GM19438 (cell line): ENCODE measurements around the gene SYT7.

ENCODE experiments used
- ATAC-seq: cut with Tn5 transposase; IDR thresholded peaks from one replicate; pipeline ENCODE4 v1.9.1; 2021; ENCODE audit warnings: low read depth; ENCODE audit not compliant: unreplicated experiment

The SYT7 gene

GRCh38 chr11:61539831-61540357 lies 41.0 kb downstream of the SYT7 start:
- ATAC-seq = no peak

DNA sequence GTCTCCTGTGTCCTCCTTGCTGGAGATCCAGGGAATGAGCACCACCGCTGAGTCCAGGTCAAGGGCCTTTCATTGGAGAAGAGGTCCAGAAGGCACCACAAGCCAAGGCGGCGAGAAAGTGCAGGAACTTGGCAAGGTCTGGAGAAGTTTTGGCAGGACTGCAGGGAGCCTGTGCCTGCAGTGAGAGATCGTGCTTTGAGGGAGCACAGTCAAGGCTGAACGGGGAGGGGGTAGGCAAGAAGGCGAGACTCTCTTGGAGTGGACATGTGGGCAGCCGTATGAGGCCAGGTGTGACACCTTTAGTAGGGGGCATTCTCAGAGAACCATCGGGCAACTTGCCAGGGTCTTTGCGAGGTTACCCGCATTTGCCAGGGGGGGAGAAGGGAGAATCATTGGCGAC lies 41.9 kb downstream of the SYT7 start:
- no peak for ATAC-seq

- no peak for ATAC-seq
These were observed 42.3 kb downstream of the SYT7 start for GRCh38 chr11:61538636-61538961.

- ATAC-seq = no peak
These were observed 43.5 kb downstream of the SYT7 start for GRCh38 chr11:61537326-61537725.

DNA sequence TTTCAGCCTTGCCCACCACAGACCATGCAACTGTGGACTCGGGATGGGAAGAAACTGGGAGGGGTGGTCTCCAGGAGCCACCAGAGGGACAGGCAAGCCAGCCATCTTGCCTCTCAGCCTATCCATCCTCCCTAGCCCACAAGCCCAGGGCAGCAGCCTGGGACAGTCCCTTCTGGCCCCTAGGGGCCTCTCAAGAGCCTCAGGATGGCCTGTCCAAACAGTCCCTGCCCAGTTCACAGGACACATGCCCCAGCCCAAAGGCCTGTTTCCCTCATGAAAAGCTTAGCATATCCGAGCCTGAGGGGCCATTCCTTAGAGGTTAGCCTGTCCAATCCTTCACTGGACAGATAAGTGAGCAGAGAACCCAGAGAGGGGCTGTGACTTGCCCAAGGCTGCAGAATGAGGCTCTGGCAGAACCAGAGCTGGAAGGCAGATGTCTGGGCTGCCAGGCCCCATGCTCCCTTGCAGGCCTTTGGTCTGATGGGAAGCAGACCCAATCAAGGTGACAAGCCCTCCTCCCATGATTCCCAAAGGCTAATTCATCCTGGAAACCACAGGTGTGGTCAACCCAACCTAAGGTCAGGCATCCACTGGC lies 44.1 kb downstream of the SYT7 start:
- ATAC-seq = no peak

DNA sequence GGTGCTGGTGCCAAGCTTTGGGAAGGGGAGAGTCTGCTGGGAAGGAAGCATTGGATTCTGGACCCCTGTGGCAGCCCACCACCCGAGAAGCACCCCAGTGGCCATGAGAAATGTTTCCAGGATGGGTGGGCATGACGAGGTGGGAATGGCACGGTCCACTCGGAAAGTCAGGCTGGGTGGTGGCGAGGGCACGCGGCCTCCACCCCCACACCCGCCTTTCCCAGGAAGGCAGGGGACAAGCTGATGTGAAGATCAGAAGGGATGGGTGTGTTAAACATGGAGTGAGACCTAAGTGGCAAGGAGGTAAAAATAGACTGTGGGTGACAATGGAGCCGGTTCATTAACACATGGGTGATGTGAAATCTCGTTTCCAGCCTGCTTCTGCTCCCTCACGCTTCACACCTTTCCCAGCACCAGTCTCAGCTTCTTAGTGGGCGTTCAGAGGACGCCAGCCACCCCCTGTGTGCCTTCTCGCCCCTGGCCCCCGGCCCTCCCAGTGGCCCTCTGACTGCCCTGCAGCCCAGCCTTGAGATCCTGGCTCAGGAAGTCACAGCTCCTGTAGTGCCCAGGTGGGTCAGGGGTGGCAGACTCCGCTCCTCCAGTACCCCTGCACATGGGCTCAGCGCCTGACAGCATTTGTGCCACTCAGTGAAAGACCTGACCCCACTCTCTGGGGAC lies 44.7 kb downstream of the SYT7 start:
- ATAC-seq = no peak

GRCh38 chr11:61534933-61535839 lies 45.7 kb downstream of the SYT7 start:
- ATAC-seq = no peak

DNA sequence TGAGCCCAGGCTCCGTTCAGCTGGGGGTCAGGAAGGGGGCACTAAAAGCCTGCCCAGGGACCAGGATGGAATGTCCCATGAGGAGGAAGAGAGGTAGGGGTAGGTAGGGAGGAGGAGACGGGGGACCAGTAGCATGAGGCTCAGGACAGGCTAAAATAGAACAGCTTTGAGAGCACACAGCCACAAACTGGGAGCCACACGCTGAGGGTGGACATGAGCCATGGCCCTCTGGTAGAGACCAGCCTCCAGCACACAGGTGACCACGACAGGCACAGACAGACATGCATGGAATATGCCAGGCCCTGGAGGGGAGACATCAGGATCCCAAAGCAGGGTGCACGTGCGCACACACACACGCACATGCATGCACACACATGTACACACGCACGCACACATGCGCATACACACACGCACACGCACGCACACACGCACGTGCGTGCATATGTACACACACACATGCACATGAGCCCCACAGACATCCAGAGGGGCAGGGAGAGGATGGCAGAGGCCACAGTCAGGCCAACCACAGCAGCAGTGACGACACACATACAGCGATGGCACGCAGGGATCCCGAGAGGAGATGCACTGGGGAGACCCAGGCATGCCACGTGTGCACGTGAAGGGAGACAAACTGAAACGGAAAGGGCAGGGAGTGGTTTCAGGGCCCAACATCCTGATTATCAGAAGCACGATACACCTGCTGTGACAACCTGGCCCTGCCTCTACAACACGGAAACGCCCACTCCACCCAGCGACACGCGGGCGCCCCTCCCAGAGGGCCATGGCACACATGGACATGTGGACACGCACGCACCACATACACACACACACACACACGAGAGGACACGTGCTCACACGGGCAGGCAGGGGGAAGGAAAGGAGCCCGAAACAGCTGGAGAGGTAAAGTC lies 46.6 kb downstream of the SYT7 start:
- ATAC-seq = no peak

- no peak for ATAC-seq
These were observed 47.5 kb downstream of the SYT7 start for GRCh38 chr11:61533401-61533800.

DNA sequence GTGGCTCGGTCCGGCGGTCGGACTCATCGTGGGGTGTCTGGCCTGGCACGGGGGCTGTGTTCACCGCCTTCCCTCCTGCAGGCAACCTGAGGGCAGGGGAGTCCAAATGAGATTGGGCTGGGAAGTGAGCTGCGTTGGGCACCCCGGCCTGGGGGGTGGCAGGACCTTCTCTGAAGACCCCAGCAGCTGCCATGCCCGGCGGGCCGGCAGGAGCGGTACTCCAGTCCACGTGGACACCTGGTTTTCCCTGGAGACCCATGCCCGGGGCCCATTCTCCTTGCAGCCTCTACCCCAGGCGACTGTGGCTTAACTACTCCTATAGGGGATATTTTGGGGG lies 47.9 kb downstream of the SYT7 start:
- no peak for ATAC-seq

GRCh38 chr11:61532134-61533038 lies 48.5 kb downstream of the SYT7 start:
- ATAC-seq = no peak

DNA sequence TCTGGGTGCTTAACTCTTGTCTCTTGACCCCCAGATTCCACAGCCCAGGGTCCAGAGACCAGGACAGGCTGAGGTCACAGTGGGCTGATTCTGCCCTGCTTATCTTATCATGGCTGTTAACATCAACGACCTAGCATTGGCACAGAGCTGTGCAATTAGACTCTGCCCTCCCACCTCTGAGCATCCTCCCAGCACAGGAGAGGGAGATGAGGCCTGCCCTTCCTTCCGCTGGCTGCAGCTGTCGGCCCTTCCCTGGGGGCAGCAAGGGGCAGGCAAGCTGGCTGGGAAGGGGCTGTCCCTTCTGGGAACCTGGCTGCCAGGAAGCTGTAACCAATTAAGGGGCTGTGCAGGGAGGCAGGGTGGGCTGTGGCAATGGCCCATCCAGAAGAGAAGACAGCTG lies 49.8 kb downstream of the SYT7 start:
- ATAC-seq = no peak

GRCh38 chr11:61529537-61530225 lies 51.2 kb downstream of the SYT7 start:
- ATAC-seq = no peak

DNA sequence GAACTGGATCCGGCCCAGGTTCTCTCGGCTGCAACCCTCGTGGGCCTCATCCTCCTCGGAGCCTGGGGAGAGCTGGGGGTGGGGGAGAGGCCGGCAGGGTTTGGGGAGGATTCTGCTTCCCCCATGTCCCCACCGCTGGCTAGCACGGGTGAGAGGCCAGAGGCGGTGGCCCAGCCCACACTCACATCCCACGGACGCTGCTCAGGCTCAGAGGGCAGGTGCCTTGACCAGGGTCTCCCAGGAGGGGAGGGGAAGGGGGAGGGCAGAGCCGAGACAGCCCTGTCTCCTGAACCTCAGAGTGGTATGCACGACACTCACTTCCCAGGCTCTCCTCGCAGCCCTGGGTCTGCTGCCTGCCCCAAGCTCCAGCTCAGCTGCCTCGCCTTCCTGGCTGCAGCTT lies 52.8 kb downstream of the SYT7 start:
- ATAC-seq = no peak

DNA sequence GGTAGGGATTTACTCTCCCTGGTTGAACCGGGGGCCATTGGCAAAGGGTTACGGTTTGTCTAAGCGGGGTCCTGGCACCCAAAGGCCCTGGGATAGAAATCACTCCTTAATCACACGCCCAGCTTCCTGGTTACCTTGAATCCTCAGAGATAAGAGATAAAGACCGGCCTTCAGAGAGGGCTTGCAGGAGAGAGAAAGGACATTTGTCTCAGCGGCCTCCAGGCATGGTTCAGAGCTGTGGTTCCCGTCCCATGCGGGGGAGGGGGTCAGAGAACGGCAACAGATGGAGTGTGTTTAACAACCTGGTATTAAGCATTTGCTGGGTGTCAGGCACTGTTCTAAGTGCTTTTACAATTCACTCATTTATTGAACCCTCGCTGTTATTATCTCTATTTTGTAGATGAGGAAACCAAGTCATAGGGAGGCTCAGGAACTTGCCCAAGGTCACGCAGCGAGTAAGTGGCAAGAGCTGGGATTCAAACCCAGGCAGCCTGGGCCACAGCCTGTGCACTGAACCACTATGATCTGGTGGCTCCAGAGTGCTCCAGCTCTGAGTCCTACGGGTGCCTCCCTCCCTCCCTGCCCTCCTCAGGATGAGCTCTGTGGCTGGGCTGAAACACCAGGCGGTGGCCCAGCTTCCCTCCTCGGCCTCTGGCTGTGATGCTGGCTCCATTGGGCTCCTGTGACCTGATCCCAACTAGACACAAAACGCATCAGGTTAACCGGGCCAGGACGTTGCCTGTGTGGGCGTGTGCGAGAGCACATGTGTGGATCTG lies 53.7 kb downstream of the SYT7 start:
- no peak for ATAC-seq

DNA sequence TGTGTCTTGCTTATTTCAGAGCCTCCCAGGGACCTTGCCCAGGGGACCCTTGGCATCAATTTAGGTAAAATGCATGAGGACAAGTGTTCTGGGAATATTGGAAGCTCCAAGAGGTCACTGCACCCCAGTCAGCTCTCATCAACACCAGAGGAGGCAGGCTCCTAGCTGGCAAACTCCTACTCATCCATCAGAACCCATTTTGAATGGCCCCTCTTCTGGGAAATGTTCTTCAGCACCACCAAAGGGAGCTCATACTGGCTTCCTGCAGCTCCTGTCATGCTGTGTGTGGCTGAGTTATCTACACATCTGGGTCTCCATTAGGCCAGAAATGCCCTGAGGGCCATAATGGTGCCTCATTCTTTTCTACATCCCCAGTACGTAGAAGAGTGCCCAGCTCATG lies 54.6 kb downstream of the SYT7 start:
- ATAC-seq = no peak

GRCh38 chr11:61524963-61525587 lies 55.8 kb downstream of the SYT7 start:
- no peak for ATAC-seq

GRCh38 chr11:61524446-61524845 lies 56.4 kb downstream of the SYT7 start:
- no peak for ATAC-seq
